Renal cortex interstitium (tissue), 11 donors: ENCODE results near the gene C1GALT1. TPM values are rescaled to one million over a fixed set of nuclear protein-coding genes. Genes with fewer than 3 reads are reported as not detected.

Source experiments
- DNase-seq, 11 donors: peaks; one replicate each; pipeline ENCODE4 v3.0.0-alpha.2; 2013; ENCODE audit warnings: low read depth in 9 of 11, low spot score in 4 of 11; ENCODE audit errors: extremely low read depth in 1 of 11
- polyA plus RNA-seq, 3 donors: library from polyadenylated mRNA; unstranded; fragments of 120-200 nt; gene quantifications; one replicate each; pipeline ENCODE4 v1.2.1, GENCODE V29; 2013; ENCODE audit not compliant: insufficient read length in 3 of 3

C1GALT1 gene
- polyA plus RNA-seq, 3 donors = 36.3 to 60.5 (median 43.1) TPM

DNA sequence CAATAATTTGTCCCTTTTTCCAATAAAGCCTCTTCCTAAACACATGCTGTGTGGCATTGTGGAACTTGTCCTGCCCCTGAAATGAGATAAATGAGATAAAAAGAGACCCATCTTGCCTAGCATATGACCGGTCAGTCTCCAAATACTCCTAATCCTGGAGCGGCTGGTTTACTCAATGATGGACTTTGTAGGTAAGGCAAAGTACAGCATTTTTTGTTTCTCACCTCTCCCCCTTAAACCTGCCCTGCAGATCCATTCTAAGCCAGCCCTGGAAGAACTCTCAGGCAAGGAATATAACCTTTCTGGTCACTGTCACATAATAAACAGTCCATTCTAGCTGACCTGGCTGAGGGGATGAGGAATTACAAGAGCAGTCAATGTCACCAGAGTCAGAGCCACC lies 110.7 kb downstream of the C1GALT1 start:
- DNase-seq = no peak

- DNase-seq = no peak
Observed at GRCh38 chr7:7294911-7295310, 112.6 kb downstream of the C1GALT1 start.
